HEK293 (cell line): ENCODE data around the gene CPN2.

Source experiments
- CTCF ChIA-PET: fragments of 350-600 bp; formaldehyde crosslinking; extraction: SDS; loops from one replicate; lab custom pipeline; 2021; ENCODE audit warnings: antibody characterized with exemption; lab: Yijun Ruan, JAX
- POLR2A ChIA-PET: fragments of 300-600 bp; formaldehyde crosslinking; extraction: SDS; loops from one replicate; lab custom pipeline; 2020; ENCODE audit warnings: antibody characterized with exemption, inconsistent platforms; lab: Yijun Ruan, JAX
- H3K27ac ChIP-seq: fragments of 200-500 bp; sonication (Bioruptor generic); 2 replicates; pipeline ENCODE4 v1.5.1; 2014; ENCODE audit warnings: low read depth, low read length, control low read depth, inconsistent platforms; ENCODE audit errors: extremely low read depth
- H3K36me3 ChIP-seq, 2 experiments: fragments of 200-500 bp in 1 of 2; sonication (Bioruptor generic) in 1 of 2; 1 replicate in 1 of 2; 2 replicates in 1 of 2; pipeline ENCODE4 v1.5.1; 2014 to 2017; ENCODE audit warnings: inconsistent platforms in 2 of 2, low read length in 2 of 2; ENCODE audit not compliant: control insufficient read depth in 2 of 2, insufficient read depth in 1 of 2
- H3K4me1 ChIP-seq: fragments of 200-500 bp; sonication (Bioruptor generic); 2 replicates; pipeline ENCODE4 v1.5.1; 2014; ENCODE audit warnings: mild to moderate bottlenecking, low read length, inconsistent platforms; ENCODE audit not compliant: control insufficient read depth, insufficient read depth
- H3K4me3 ChIP-seq: 2 replicates; pipeline ENCODE4 v1.5.1; 2011; ENCODE audit warnings: low read depth, mild to moderate bottlenecking, control low read depth, low read length, moderate library complexity
- H3K9me3 ChIP-seq: fragments of 200-500 bp; sonication (Bioruptor generic); 2 replicates; pipeline ENCODE4 v1.5.1; 2014; ENCODE audit warnings: low read depth, low read length, inconsistent platforms; ENCODE audit not compliant: control insufficient read depth, insufficient read depth
- BCL11A ChIP-seq: fragments of 450-650 bp; formaldehyde crosslinking; IDR thresholded peaks from 2 replicates; pipeline ENCODE4 v1.5.1; 2016; ENCODE audit warnings: low read depth, missing biosample characterization, missing genetic modification characterization
- EGR2 ChIP-seq: fragments of 450-650 bp; formaldehyde crosslinking; IDR thresholded peaks from 2 replicates; pipeline ENCODE4 v1.5.1; 2016; ENCODE audit warnings: low read depth, missing biosample characterization, missing genetic modification characterization
- GLIS1 ChIP-seq: fragments of 450-650 bp; formaldehyde crosslinking; IDR thresholded peaks from 2 replicates; pipeline ENCODE4 v1.5.1; 2016; ENCODE audit warnings: missing biosample characterization, missing genetic modification characterization
- GLIS2 ChIP-seq: fragments of 450-650 bp; formaldehyde crosslinking; IDR thresholded peaks from 2 replicates; pipeline ENCODE4 v1.5.1; 2016; ENCODE audit warnings: missing biosample characterization, missing genetic modification characterization
- KLF10 ChIP-seq: fragments of 450-650 bp; IDR thresholded peaks from 2 replicates; pipeline ENCODE4 v1.5.1; 2018; ENCODE audit warnings: missing biosample characterization, mild to moderate bottlenecking, missing genetic modification characterization
- SP2 ChIP-seq: fragments of 450-650 bp; formaldehyde crosslinking; IDR thresholded peaks from 2 replicates; pipeline ENCODE4 v1.5.1; 2016; ENCODE audit warnings: missing biosample characterization, missing genetic modification characterization
- ZBTB20 ChIP-seq: fragments of 450-650 bp; formaldehyde crosslinking; IDR thresholded peaks from 2 replicates; pipeline ENCODE4 v1.5.1; 2016; ENCODE audit warnings: missing biosample characterization, missing genetic modification characterization
- ZBTB7A ChIP-seq: fragments of 450-650 bp; formaldehyde crosslinking; IDR thresholded peaks from 2 replicates; pipeline ENCODE4 v1.5.1; 2016; ENCODE audit warnings: low read depth, missing biosample characterization, missing genetic modification characterization
- ZNF112 ChIP-seq: fragments of 450-650 bp; formaldehyde crosslinking; IDR thresholded peaks from 2 replicates; pipeline ENCODE4 v1.5.0; 2017; ENCODE audit warnings: missing biosample characterization, missing genetic modification characterization
- ZNF121 ChIP-seq: fragments of 450-650 bp; formaldehyde crosslinking; IDR thresholded peaks from 2 replicates; pipeline ENCODE4 v1.5.1; 2016; ENCODE audit warnings: missing biosample characterization, missing genetic modification characterization
- ZNF223 ChIP-seq: fragments of 450-650 bp; formaldehyde crosslinking; IDR thresholded peaks from 2 replicates; pipeline ENCODE4 v1.5.1; 2016; ENCODE audit warnings: missing biosample characterization, missing genetic modification characterization
- ZNF324 ChIP-seq: fragments of 450-650 bp; formaldehyde crosslinking; IDR thresholded peaks from 2 replicates; pipeline ENCODE4 v1.5.1; 2016; ENCODE audit warnings: missing biosample characterization, missing genetic modification characterization
- ZNF404 ChIP-seq: fragments of 450-650 bp; formaldehyde crosslinking; IDR thresholded peaks from 2 replicates; pipeline ENCODE4 v1.5.1; 2017; ENCODE audit warnings: missing biosample characterization, missing genetic modification characterization
- ZNF501 ChIP-seq: fragments of 450-650 bp; formaldehyde crosslinking; IDR thresholded peaks from 2 replicates; pipeline ENCODE4 v1.5.1; 2016; ENCODE audit warnings: missing biosample characterization, missing genetic modification characterization
- ZNF521 ChIP-seq: fragments of 450-650 bp; formaldehyde crosslinking; IDR thresholded peaks from 2 replicates; pipeline ENCODE4 v1.5.1; 2017; ENCODE audit warnings: missing biosample characterization, mild to moderate bottlenecking, missing genetic modification characterization
- TF ChIP-seq, protein P1 (sequence below): fragments of 450-650 bp; formaldehyde crosslinking; IDR thresholded peaks from 2 replicates; pipeline ENCODE4; 2016; ENCODE audit warnings: missing biosample characterization, missing genetic modification characterization
- TF ChIP-seq, protein P2 (sequence below): fragments of 450-650 bp; formaldehyde crosslinking; IDR thresholded peaks from 2 replicates; pipeline ENCODE4 v1.5.1; 2017; ENCODE audit warnings: missing biosample characterization, missing genetic modification characterization
- TF ChIP-seq, protein P3 (sequence below): fragments of 450-650 bp; formaldehyde crosslinking; IDR thresholded peaks from 2 replicates; pipeline ENCODE4 v1.5.1; 2017; ENCODE audit warnings: missing biosample characterization, mild to moderate bottlenecking, missing genetic modification characterization, moderate library complexity
- TF ChIP-seq, protein P4 (sequence below): fragments of 450-650 bp; formaldehyde crosslinking; IDR thresholded peaks from 2 replicates; pipeline ENCODE4 v1.5.1; 2016; ENCODE audit warnings: missing biosample characterization, missing genetic modification characterization
- TF ChIP-seq, protein P5 (sequence below): fragments of 450-650 bp; formaldehyde crosslinking; IDR thresholded peaks from 2 replicates; pipeline ENCODE4 v1.5.1; 2016; ENCODE audit warnings: missing biosample characterization, missing genetic modification characterization
- TF ChIP-seq, protein P6 (sequence below): fragments of 450-650 bp; formaldehyde crosslinking; IDR thresholded peaks from 2 replicates; pipeline ENCODE4 v1.5.1; 2016; ENCODE audit warnings: missing biosample characterization, missing genetic modification characterization
- TF ChIP-seq, protein P7 (sequence below): fragments of 450-650 bp; formaldehyde crosslinking; IDR thresholded peaks from 2 replicates; pipeline ENCODE4 v1.5.1; 2016; ENCODE audit warnings: missing biosample characterization, missing genetic modification characterization

CPN2 gene

DNA sequence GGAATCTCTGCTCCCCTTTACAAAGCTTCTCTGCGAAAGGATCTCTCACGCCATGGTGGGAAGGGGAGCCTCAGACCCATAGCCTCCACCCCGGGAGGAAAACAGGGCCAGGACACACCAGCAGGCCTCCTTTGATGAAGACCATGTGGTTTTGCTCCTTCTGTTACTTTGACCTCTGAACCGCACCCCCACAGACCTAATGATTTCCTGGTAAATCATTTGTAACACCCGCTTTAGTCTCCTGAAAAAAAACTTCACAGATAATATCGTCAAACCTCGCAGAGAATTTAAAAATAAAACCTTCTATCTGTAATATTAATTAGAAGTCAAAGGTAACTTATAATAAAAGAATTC lies 18.3 kb downstream of the CPN2 start:
- Histone ChIP-seq H3K4me3 (no peak overlapping the region), H3K27ac (no peak overlapping the region), H3K36me3 (no peaks in the 10 kb centered on the region), H3K9me3 (no peaks in the 10 kb centered on the region), H3K4me1 (no peaks in the 10 kb centered on the region)
- TF ChIP-seq ZNF521 (tag by site-specific recombination) (no peak), BCL11A (no peak), ZNF223 (tag by site-specific recombination) (no peak), ZNF501 (tag by site-specific recombination) (no peak), ZNF324 (no peak), ZNF121 (tag by site-specific recombination) (no peak)
- TF ChIP-seq, protein P1, sequence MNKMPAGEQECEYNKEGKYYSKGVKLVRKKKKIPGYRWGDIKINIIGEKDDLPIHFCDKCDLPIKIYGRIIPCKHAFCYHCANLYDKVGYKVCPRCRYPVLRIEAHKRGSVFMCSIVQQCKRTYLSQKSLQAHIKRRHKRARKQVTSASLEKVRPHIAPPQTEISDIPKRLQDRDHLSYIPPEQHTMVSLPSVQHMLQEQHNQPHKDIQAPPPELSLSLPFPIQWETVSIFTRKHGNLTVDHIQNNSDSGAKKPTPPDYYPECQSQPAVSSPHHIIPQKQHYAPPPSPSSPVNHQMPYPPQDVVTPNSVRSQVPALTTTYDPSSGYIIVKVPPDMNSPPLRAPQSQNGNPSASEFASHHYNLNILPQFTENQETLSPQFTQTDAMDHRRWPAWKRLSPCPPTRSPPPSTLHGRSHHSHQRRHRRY (tag by site-specific recombination), result no peak
- TF ChIP-seq, protein P2, sequence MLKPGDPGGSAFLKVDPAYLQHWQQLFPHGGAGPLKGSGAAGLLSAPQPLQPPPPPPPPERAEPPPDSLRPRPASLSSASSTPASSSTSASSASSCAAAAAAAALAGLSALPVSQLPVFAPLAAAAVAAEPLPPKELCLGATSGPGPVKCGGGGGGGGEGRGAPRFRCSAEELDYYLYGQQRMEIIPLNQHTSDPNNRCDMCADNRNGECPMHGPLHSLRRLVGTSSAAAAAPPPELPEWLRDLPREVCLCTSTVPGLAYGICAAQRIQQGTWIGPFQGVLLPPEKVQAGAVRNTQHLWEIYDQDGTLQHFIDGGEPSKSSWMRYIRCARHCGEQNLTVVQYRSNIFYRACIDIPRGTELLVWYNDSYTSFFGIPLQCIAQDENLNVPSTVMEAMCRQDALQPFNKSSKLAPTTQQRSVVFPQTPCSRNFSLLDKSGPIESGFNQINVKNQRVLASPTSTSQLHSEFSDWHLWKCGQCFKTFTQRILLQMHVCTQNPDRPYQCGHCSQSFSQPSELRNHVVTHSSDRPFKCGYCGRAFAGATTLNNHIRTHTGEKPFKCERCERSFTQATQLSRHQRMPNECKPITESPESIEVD (tag by site-specific recombination), result no peak
- TF ChIP-seq, protein P3, sequence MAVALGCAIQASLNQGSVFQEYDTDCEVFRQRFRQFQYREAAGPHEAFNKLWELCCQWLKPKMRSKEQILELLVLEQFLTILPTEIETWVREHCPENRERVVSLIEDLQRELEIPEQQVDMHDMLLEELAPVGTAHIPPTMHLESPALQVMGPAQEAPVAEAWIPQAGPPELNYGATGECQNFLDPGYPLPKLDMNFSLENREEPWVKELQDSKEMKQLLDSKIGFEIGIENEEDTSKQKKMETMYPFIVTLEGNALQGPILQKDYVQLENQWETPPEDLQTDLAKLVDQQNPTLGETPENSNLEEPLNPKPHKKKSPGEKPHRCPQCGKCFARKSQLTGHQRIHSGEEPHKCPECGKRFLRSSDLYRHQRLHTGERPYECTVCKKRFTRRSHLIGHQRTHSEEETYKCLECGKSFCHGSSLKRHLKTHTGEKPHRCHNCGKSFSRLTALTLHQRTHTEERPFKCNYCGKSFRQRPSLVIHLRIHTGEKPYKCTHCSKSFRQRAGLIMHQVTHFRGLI (tag by site-specific recombination), result no peak
- TF ChIP-seq, protein P4, sequence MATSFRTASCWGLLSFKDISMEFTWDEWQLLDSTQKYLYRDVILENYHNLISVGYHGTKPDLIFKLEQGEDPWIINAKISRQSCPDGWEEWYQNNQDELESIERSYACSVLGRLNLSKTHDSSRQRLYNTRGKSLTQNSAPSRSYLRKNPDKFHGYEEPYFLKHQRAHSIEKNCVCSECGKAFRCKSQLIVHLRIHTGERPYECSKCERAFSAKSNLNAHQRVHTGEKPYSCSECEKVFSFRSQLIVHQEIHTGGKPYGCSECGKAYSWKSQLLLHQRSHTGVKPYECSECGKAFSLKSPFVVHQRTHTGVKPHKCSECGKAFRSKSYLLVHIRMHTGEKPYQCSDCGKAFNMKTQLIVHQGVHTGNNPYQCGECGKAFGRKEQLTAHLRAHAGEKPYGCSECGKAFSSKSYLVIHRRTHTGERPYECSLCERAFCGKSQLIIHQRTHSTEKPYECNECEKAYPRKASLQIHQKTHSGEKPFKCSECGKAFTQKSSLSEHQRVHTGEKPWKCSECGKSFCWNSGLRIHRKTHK (tag by site-specific recombination), result no peak
- TF ChIP-seq, protein P5, sequence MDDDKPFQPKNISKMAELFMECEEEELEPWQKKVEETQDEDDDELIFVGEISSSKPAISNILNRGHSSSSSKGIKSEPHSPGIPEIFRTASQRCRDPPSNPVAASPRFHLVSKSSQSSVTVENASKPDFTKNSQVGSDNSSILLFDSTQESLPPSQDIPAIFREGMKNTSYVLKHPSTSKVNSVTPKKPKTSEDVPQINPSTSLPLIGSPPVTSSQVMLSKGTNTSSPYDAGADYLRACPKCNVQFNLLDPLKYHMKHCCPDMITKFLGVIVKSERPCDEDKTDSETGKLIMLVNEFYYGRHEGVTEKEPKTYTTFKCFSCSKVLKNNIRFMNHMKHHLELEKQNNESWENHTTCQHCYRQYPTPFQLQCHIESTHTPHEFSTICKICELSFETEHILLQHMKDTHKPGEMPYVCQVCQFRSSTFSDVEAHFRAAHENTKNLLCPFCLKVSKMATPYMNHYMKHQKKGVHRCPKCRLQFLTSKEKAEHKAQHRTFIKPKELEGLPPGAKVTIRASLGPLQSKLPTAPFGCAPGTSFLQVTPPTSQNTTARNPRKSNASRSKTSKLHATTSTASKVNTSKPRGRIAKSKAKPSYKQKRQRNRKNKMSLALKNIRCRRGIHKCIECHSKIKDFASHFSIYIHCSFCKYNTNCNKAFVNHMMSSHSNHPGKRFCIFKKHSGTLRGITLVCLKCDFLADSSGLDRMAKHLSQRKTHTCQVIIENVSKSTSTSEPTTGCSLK (tag by site-specific recombination), result no peak
- POLR2A ChIA-PET, result no interaction called here
- CTCF ChIA-PET, result interaction anchor here (0.6 to 5.1 kb wide), 7 partner anchors 11 to 414 kb away, joined by 3 to 38 read pairs (median 5); no protein-coding TSS in a partner anchor

DNA sequence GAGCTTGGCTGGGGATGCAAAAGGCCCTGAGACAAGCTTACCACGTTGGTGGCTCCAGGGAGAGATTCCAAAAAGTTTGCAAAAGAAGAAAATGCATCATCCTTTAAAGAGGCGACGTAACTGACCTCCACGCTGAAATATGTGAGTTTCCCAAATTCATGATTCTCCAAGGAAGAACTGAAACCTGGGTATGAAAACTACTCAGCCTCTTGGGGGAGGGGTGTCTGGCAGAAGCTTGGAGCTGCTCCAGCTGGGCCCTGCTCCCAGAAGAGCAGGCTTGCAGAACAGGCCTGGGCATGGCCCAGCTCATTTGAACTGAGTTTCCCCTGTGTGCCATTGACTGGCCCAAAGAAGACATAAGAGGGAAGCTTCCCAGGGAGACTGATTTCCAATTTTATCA lies 20.5 kb downstream of the CPN2 start:
- no peak overlapping the region for H3K4me3 ChIP-seq
- H3K9me3 ChIP-seq, result no peaks in the 10 kb centered on the region
- ChIA-PET POLR2A (no interaction called here), CTCF (interaction anchor here (1.1 to 1.4 kb wide), 2 partner anchors 13 to 75 kb away, joined by 3 to 6 read pairs; no protein-coding TSS in a partner anchor)
- H3K36me3 ChIP-seq, result no peaks in the 10 kb centered on the region
- no peaks in the 10 kb centered on the region for H3K4me1 ChIP-seq
- H3K27ac ChIP-seq, result no peak overlapping the region
- no peak for TF ChIP-seq GLIS1 (tag by site-specific recombination)
- no peak for TF ChIP-seq ZBTB7A (tag by site-specific recombination)
- TF ChIP-seq KLF10 (tag by site-specific recombination), result no peak
- TF ChIP-seq ZBTB20 (tag by site-specific recombination), result 0 out of 2 replicates have a peak, but pooled peaks have one; percentile 20
- no peak for TF ChIP-seq SP2 (tag by site-specific recombination)
- TF ChIP-seq, protein P6, sequence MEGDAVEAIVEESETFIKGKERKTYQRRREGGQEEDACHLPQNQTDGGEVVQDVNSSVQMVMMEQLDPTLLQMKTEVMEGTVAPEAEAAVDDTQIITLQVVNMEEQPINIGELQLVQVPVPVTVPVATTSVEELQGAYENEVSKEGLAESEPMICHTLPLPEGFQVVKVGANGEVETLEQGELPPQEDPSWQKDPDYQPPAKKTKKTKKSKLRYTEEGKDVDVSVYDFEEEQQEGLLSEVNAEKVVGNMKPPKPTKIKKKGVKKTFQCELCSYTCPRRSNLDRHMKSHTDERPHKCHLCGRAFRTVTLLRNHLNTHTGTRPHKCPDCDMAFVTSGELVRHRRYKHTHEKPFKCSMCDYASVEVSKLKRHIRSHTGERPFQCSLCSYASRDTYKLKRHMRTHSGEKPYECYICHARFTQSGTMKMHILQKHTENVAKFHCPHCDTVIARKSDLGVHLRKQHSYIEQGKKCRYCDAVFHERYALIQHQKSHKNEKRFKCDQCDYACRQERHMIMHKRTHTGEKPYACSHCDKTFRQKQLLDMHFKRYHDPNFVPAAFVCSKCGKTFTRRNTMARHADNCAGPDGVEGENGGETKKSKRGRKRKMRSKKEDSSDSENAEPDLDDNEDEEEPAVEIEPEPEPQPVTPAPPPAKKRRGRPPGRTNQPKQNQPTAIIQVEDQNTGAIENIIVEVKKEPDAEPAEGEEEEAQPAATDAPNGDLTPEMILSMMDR (tag by site-specific recombination), result no peak
- no peak for TF ChIP-seq GLIS2 (tag by site-specific recombination)
- TF ChIP-seq, protein P7, sequence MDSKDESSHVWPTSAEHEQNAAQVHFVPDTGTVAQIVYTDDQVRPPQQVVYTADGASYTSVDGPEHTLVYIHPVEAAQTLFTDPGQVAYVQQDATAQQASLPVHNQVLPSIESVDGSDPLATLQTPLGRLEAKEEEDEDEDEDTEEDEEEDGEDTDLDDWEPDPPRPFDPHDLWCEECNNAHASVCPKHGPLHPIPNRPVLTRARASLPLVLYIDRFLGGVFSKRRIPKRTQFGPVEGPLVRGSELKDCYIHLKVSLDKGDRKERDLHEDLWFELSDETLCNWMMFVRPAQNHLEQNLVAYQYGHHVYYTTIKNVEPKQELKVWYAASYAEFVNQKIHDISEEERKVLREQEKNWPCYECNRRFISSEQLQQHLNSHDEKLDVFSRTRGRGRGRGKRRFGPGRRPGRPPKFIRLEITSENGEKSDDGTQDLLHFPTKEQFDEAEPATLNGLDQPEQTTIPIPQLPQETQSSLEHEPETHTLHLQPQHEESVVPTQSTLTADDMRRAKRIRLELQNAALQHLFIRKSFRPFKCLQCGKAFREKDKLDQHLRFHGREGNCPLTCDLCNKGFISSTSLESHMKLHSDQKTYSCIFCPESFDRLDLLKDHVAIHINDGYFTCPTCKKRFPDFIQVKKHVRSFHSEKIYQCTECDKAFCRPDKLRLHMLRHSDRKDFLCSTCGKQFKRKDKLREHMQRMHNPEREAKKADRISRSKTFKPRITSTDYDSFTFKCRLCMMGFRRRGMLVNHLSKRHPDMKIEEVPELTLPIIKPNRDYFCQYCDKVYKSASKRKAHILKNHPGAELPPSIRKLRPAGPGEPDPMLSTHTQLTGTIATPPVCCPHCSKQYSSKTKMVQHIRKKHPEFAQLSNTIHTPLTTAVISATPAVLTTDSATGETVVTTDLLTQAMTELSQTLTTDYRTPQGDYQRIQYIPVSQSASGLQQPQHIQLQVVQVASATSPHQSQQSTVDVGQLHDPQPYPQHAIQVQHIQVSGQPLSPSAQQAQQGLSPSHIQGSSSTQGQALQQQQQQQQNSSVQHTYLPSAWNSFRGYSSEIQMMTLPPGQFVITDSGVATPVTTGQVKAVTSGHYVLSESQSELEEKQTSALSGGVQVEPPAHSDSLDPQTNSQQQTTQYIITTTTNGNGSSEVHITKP (tag by site-specific recombination), result peak; percentile 62
- TF ChIP-seq ZNF404 (tag by site-specific recombination), result no peak
- TF ChIP-seq EGR2, result no peak
- no peak for TF ChIP-seq ZNF112 (tag by site-specific recombination)
